GM19023 (cell line): ENCODE results near the gene OR2T3.
A peak's percentile ranks its signal among the peaks of the same experiment; 100 is the strongest.
"Not testable (repeated sequence)": the region's sequence is repeated elsewhere in the genome, so short reads cannot be mapped to it uniquely, and the experiment has no call there.

Experiments used
- ATAC-seq: cut with Tn5 transposase; IDR thresholded peaks from one replicate; pipeline ENCODE4 v1.9.1; 2021; ENCODE audit warnings: mild to moderate bottlenecking, moderate library complexity; ENCODE audit not compliant: unreplicated experiment

Gene OR2T3, protein sequence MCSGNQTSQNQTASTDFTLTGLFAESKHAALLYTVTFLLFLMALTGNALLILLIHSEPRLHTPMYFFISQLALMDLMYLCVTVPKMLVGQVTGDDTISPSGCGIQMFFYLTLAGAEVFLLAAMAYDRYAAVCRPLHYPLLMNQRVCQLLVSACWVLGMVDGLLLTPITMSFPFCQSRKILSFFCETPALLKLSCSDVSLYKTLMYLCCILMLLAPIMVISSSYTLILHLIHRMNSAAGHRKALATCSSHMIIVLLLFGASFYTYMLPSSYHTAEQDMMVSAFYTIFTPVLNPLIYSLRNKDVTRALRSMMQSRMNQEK

DNA sequence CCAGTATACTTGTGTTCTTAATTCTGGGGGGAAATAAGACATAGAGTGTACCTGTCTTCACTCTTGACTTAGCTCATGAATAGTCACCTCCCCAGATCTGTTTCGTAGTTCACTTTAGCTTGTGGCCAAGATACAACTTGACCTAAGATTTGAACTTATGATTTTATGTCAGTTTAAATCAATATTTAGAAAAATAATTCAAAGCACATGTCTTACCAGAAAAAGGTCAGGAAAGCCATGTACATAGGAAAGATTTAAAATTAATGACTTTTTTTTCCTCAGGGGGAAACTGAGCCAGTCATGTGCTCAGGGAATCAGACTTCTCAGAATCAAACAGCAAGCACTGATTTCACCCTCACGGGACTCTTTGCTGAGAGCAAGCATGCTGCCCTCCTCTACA, at the start of gene OR2T3:
TSS of gene OR2T3 (plus strand) at position 301 of the 400 bp plus-strand sequence. CDS start at position 301, 0 bp downstream.
- not testable (repeated sequence) for ATAC-seq

GRCh38 chr1:248427526-248428191, 45.5 kb upstream of the OR2T3 start:
- peak; percentile 74 for ATAC-seq

DNA sequence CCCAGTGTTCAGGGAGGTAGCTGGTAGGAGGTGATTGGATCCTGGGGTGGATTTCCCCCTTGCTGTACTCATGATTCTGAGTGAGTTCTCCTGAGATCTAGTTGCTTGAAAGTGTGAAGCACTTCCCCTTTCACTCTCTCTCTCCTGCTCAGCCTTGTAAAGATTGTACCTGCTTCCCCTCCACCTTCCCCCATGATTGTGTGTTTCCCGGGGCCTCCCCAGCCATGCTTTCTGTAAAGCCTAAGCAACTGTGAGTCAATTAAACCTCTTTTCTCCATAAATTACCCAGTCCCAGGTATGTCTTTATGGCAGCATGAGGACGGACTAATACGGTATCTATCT, 45.0 kb upstream of the OR2T3 start:
- peak; percentile 95 for ATAC-seq

DNA sequence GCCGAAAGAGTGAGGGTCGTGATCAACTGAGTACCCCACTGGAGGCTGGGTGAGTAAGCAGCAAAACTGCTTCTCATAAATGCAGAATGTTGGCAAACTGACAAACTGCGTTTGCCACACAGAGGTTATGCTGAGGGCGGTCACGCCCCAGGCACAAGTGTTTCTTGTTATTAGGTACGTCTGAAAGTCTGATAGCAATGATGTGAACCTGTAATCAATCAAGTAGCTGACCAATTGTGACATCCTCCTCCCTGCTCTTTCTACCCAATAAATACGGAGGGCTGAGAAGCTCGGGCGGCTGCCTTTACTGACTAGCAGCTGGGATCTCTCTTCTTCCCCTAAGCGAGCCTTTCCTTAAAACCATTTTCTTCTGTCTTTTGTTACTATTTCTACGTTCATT, 41.5 kb upstream of the OR2T3 start:
- not testable (repeated sequence) for ATAC-seq

GRCh38 chr1:248432201-248432600, 41.0 kb upstream of the OR2T3 start:
- ATAC-seq = not testable (repeated sequence)

DNA sequence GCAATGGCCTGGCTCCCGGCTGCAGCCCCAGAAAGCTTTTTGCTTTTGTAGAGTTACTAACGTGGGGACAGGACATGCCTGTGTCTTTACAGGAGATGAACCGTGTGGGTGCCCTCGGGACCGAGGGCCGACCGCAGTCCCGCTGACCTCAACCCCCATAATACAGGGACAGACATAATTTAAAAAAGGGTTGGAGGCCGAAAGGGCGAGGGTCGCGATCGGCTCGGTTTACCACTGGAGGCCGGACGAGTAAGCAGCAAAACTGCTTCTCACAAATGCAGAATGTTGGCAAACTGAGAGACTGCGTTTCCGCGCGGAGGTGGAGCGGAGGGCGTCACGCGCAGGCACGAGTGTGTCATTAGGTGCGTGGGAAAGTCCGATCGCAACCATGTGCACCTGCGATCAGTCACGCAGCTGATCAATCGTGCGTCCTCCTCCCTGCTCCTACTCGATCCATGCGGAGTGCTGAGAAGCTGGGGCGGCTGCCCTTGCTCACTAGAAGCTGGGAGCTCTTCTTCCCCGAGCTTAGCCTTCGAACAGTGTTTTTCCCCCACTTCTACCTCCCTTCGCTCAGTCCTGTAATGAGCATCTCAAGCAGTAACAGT, 39.2 kb upstream of the OR2T3 start:
- ATAC-seq = not testable (repeated sequence)

DNA sequence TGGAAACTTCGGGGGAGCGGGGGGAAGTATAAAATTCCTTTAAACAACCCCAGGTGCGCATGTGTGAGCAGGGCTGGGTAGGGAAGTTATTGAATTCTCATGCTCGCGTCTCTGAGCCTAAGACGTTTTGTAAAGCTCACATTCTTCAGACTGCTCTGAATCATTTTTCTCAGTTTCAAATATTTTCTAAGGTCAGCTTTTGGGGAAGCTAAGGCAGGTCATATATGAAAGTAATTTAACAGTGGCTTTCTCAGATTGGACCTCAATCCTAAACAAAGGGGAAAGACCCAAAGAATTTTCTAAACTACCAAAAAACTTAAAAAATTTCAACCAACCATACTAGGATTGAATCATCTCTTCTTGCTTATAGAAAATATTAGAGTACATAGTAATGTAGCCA, 38.2 kb upstream of the OR2T3 start:
- not testable (repeated sequence) for ATAC-seq

- ATAC-seq = peak; percentile 51
Observed at GRCh38 chr1:248436303-248436702, 36.8 kb upstream of the OR2T3 start.

DNA sequence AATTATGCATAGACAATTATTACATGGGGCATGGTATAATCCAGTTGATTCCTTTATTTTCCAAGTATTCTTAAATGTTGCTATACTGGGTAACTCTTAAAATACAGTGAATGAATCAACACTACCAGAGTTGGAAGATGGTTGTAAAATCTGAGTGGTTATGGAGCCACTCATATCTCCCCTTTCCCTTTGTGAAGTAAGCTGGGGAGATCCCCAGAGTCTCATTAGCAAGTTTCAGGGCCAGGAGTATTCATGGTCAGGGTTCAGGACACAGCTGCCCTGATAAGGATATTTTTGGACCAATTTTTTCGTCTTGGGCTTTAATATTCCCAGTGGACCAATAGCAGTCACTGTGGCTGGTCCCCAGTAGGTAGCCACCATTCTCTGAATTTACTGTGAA, 34.5 kb upstream of the OR2T3 start:
- not testable (repeated sequence) for ATAC-seq

DNA sequence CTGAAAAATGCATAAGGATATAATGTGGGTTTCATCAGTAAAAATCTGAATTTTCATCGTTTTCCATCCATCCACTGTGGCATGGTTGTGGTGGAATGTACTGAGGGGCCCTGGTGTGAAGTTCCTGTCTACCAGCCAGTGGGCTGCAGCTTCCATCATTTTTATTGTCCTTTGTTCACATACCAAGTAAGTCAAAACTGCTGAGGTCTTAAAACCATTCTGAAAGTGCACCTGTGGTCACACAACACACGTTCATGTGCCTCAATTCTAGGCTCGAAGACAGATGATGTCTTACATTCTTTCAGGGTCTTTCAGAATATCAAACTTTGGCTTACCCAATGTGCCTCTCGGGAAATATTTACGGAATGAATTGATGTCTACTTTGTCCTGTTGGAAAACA, 33.9 kb upstream of the OR2T3 start:
- ATAC-seq = not testable (repeated sequence)

- not testable (repeated sequence) for ATAC-seq
Observed at GRCh38 chr1:248442500-248443277, 30.5 kb upstream of the OR2T3 start.

DNA sequence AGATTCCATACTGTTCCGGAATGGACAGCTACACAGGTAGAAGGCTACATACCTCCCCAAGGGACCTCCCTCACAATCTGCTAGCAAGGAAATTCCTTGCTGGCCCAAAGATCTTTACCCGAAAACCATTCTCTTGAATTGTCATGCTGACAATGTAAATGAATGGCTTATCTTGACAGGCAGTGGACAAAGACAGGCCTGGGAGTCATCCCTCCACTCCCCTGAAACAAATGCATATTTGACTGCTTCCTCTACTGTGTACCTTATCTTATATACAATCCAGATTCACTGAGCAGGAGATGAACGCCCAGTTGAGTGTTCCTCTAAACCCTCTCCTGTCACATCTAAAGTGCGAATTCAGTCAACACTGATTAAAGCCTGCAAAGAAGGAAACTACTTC, 28.5 kb upstream of the OR2T3 start:
- ATAC-seq = not testable (repeated sequence)

- ATAC-seq = not testable (repeated sequence)
Observed at GRCh38 chr1:248445399-248445798, 27.8 kb upstream of the OR2T3 start, which contains the start of gene OR2T2. Gene OR2T2 (plus strand): TSS chr1:248445637. CDS start chr1:248452798, 7,161 bp downstream.

DNA sequence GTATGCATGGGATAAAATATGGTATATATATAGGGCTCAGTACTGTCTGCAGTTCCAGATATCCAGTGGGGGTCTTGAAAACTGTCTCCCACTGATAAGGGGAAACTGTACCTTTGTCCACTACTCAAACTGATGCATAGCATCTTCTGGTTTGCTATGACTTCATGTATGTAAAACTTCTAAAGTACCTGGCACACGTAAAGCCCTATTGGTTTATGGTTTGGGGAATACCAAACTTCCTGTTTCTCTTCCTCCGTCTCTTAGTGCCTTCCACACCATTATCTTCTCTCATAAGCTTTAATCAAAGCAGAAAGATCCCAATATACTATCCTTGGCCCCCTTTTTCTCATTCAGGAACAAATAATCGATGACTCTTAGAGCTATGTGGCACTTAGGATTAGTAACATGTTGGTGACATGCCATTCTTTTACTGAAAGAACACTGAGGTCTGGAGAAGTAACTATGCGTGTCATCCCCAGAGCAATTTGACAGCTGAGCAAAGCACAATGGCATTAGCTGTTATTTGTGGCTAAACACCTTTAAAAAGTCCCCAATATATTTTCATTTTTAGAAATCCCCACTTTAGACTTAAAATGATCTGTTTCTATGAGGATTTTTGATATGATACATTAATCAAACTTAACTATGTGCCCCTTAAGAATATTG, 24.6 kb upstream of the OR2T3 start:
- ATAC-seq = peak; percentile 73

- not testable (repeated sequence) for ATAC-seq
Observed at GRCh38 chr1:248449821-248450465, 23.2 kb upstream of the OR2T3 start.

GRCh38 chr1:248450466-248451145, 22.5 kb upstream of the OR2T3 start:
- ATAC-seq = peak; percentile 30

DNA sequence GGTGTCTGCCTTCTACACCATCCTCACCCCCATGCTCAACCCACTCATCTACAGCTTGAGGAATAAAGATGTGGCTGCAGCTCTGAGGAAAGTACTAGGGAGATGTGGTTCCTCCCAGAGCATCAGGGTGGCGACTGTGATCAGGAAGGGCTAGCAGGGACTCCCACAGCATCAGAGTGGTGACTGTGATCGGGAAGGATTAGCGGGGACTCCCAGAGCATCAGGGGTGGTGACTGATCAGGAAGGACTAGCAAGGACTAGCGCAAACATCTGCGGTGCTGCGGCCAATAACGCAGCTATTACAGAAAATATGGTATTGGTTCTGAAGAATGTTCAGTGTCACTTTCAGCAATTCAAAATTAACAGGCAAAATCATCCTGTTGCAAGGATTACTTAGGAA, 19.5 kb upstream of the OR2T3 start:
- ATAC-seq = not testable (repeated sequence)

DNA sequence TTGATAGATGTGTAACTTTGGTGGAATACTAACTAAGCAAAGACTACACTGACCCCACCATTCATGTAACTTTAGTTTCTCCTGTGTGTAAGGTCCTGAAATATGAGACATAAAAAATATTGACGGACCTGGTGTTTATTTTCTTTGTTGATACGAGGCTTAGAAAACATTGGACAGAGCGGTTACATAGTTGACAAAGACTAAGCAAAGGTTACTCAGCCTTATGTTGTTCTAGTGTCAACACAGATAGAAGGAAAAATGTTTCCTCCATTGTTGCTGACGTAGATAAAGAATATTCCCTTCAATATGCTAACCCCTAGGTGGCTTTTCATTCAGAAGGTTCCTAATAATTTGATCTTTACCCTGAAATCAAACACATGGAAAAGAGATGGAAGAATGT, 18.1 kb upstream of the OR2T3 start:
- not testable (repeated sequence) for ATAC-seq

DNA sequence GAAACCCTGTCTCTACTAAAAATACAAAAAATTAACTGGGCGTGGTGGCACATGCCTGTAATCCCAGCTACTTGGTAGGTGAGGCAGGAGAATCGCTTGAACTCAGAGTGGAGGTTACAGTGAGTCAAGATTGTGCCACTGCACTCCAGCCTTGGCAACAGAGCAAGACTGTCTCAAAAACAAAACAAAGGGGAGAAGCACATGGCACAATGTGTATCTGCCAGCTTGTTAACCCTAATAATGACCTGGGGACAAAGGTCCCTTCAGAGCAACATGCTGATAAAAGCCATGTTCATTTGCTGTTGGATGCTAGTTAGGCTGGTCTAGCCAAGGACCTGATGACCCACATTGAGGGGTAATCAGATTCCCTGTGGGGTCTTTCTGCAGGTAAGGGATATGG, 16.5 kb upstream of the OR2T3 start:
- not testable (repeated sequence) for ATAC-seq
